Activated T-cell treated with anti-CD3 and anti-CD28 coated beads, Interleukin-2, amount 50 U/mL, for 24 hours (primary cell): ENCODE data around the gene PDE4DIP.
A peak's percentile ranks its signal among the peaks of the same experiment; 100 is the strongest.
"Not testable (repeated sequence)": the region's sequence is repeated elsewhere in the genome, so short reads cannot be mapped to it uniquely, and the experiment has no call there.

Experiments
- DNase-seq: peaks from one replicate; pipeline ENCODE4 v3.0.0-alpha.2; 2020
- H3K27ac Mint-ChIP-seq: 2 replicates; pipeline ENCODE4 v1.8.0; 2020; ENCODE audit warnings: mild to moderate bottlenecking, mixed read lengths
- H3K27me3 Mint-ChIP-seq: 2 replicates; pipeline ENCODE4 v1.8.0; 2020; ENCODE audit warnings: mixed read lengths
- H3K36me3 Mint-ChIP-seq: 2 replicates; pipeline ENCODE4 v1.8.0; 2020; ENCODE audit warnings: low read depth, mixed read lengths
- H3K4me1 Mint-ChIP-seq: 2 replicates; pipeline ENCODE4 v1.8.0; 2020; ENCODE audit warnings: low read depth, mixed read lengths
- H3K4me3 Mint-ChIP-seq: 2 replicates; pipeline ENCODE4 v1.8.0; 2020; ENCODE audit warnings: mild to moderate bottlenecking, moderate library complexity, mixed read lengths
- H3K9me3 Mint-ChIP-seq: 2 replicates; pipeline ENCODE4 v1.8.0; 2020; ENCODE audit warnings: mixed read lengths

The PDE4DIP gene

GRCh38 chr1:148844220-148844619 is at the start of gene PDE4DIP:
Gene PDE4DIP (plus strand): TSS chr1:148844428. CDS start chr1:148844775, 347 bp downstream.
- not testable (repeated sequence) for H3K9me3 Mint-ChIP-seq, H3K4me1 Mint-ChIP-seq, H3K27ac Mint-ChIP-seq, H3K36me3 Mint-ChIP-seq, H3K27me3 Mint-ChIP-seq
- H3K4me3 Mint-ChIP-seq = peak within 1 kb of the TSS; percentile 67
- peak; percentile 70 for DNase-seq

GRCh38 chr1:148808268-148808928 is 35.8 kb upstream of the PDE4DIP start:
- H3K9me3 Mint-ChIP-seq, H3K27ac Mint-ChIP-seq, H3K27me3 Mint-ChIP-seq, H3K36me3 Mint-ChIP-seq, H3K4me3 Mint-ChIP-seq, DNase-seq, H3K4me1 Mint-ChIP-seq: not testable (repeated sequence)

GRCh38 chr1:148808929-148809283 is 35.3 kb upstream of the PDE4DIP start:
- not testable (repeated sequence) for H3K4me1 Mint-ChIP-seq, H3K4me3 Mint-ChIP-seq, H3K27ac Mint-ChIP-seq, DNase-seq, H3K9me3 Mint-ChIP-seq, H3K27me3 Mint-ChIP-seq, H3K36me3 Mint-ChIP-seq

- not testable (repeated sequence) for H3K9me3 Mint-ChIP-seq, H3K4me3 Mint-ChIP-seq, H3K27ac Mint-ChIP-seq, H3K36me3 Mint-ChIP-seq, H3K27me3 Mint-ChIP-seq, DNase-seq, H3K4me1 Mint-ChIP-seq
These were observed 22.0 kb upstream of the PDE4DIP start for GRCh38 chr1:148822180-148822579.

GRCh38 chr1:148823822-148824221 is 20.4 kb upstream of the PDE4DIP start:
- H3K4me3 Mint-ChIP-seq, DNase-seq, H3K27me3 Mint-ChIP-seq, H3K36me3 Mint-ChIP-seq, H3K9me3 Mint-ChIP-seq, H3K4me1 Mint-ChIP-seq, H3K27ac Mint-ChIP-seq: not testable (repeated sequence)

GRCh38 chr1:148825029-148825428 is 19.2 kb upstream of the PDE4DIP start:
- H3K4me1 Mint-ChIP-seq, H3K4me3 Mint-ChIP-seq, H3K27ac Mint-ChIP-seq, H3K9me3 Mint-ChIP-seq, DNase-seq, H3K27me3 Mint-ChIP-seq, H3K36me3 Mint-ChIP-seq: not testable (repeated sequence)

GRCh38 chr1:148828531-148828930 is 15.7 kb upstream of the PDE4DIP start:
- DNase-seq, H3K36me3 Mint-ChIP-seq, H3K27ac Mint-ChIP-seq, H3K27me3 Mint-ChIP-seq, H3K9me3 Mint-ChIP-seq, H3K4me1 Mint-ChIP-seq, H3K4me3 Mint-ChIP-seq: not testable (repeated sequence)

GRCh38 chr1:148828962-148829361 is 15.3 kb upstream of the PDE4DIP start:
- not testable (repeated sequence) for H3K4me1 Mint-ChIP-seq, H3K4me3 Mint-ChIP-seq, H3K9me3 Mint-ChIP-seq, H3K27me3 Mint-ChIP-seq, H3K36me3 Mint-ChIP-seq, H3K27ac Mint-ChIP-seq, DNase-seq

- not testable (repeated sequence) for H3K27ac Mint-ChIP-seq, DNase-seq, H3K4me1 Mint-ChIP-seq, H3K36me3 Mint-ChIP-seq, H3K4me3 Mint-ChIP-seq, H3K9me3 Mint-ChIP-seq, H3K27me3 Mint-ChIP-seq
These were observed 14.9 kb upstream of the PDE4DIP start for GRCh38 chr1:148829365-148829764.

- DNase-seq, H3K9me3 Mint-ChIP-seq, H3K4me3 Mint-ChIP-seq, H3K4me1 Mint-ChIP-seq, H3K27ac Mint-ChIP-seq, H3K27me3 Mint-ChIP-seq, H3K36me3 Mint-ChIP-seq: not testable (repeated sequence)
These were observed 3.0 kb upstream of the PDE4DIP start for GRCh38 chr1:148841262-148841661.

- H3K4me3 Mint-ChIP-seq, H3K9me3 Mint-ChIP-seq: not testable (repeated sequence)
These were observed 423 bp downstream of the PDE4DIP start for GRCh38 chr1:148844651-148845050.

GRCh38 chr1:148845068-148845467 is 840 bp downstream of the PDE4DIP start:
- not testable (repeated sequence) for H3K27me3 Mint-ChIP-seq, H3K36me3 Mint-ChIP-seq

More at GRCh38 chr1:148844651-148845050, 423 bp downstream of the PDE4DIP start:
- H3K27me3 Mint-ChIP-seq, H3K27ac Mint-ChIP-seq, H3K4me1 Mint-ChIP-seq, DNase-seq, H3K36me3 Mint-ChIP-seq: not testable (repeated sequence)

GRCh38 chr1:148850347-148850746 is 6.1 kb downstream of the PDE4DIP start:
- H3K27me3 Mint-ChIP-seq, H3K36me3 Mint-ChIP-seq, DNase-seq, H3K4me3 Mint-ChIP-seq, H3K9me3 Mint-ChIP-seq, H3K27ac Mint-ChIP-seq, H3K4me1 Mint-ChIP-seq: not testable (repeated sequence)

More at GRCh38 chr1:148845068-148845467, 840 bp downstream of the PDE4DIP start:
- not testable (repeated sequence) for H3K27ac Mint-ChIP-seq, H3K4me1 Mint-ChIP-seq, H3K4me3 Mint-ChIP-seq, DNase-seq, H3K9me3 Mint-ChIP-seq

GRCh38 chr1:148850840-148851239 is 6.6 kb downstream of the PDE4DIP start:
- H3K27me3 Mint-ChIP-seq, H3K36me3 Mint-ChIP-seq, DNase-seq, H3K4me1 Mint-ChIP-seq, H3K4me3 Mint-ChIP-seq, H3K9me3 Mint-ChIP-seq, H3K27ac Mint-ChIP-seq: not testable (repeated sequence)

GRCh38 chr1:148851684-148852083 is 7.5 kb downstream of the PDE4DIP start:
- H3K36me3 Mint-ChIP-seq, DNase-seq, H3K9me3 Mint-ChIP-seq, H3K27ac Mint-ChIP-seq, H3K4me1 Mint-ChIP-seq, H3K27me3 Mint-ChIP-seq, H3K4me3 Mint-ChIP-seq: not testable (repeated sequence)

- not testable (repeated sequence) for DNase-seq, H3K4me3 Mint-ChIP-seq, H3K36me3 Mint-ChIP-seq, H3K27me3 Mint-ChIP-seq, H3K4me1 Mint-ChIP-seq, H3K9me3 Mint-ChIP-seq, H3K27ac Mint-ChIP-seq
These were observed 9.1 kb downstream of the PDE4DIP start for GRCh38 chr1:148853363-148853762.
